NB4 (cell line): Measurements from ENCODE around the gene LRMDA.

Source experiments
- TF ChIP-seq, protein P1 (sequence below): IDR thresholded peaks from one replicate; pipeline ENCODE4 v1.5.1; 2012; ENCODE audit warnings: low read depth, low read length
- TF ChIP-seq, protein P2 (sequence below): IDR thresholded peaks from 2 replicates; pipeline ENCODE4 v1.6.1; 2011; ENCODE audit warnings: low read depth, low read length

DNA sequence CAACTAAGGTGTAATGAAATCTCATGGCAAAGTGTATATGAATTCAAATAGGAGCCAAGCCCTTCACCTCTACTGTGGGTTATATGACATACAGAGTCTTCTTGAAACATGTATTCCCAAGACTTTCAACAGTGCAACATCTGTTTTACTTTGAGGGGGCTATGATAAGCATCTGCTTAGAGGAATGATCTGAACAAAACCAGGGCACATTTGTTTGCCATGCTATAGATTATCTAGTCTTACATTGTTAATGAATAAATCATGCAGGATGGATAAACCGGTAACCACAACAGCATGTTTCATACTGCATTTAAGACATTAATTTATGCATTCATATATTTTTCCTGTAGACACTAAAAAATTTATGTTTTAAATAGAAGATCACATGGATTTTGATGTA lies 1021.9 kb downstream of the LRMDA start:
- TF ChIP-seq, protein P1, sequence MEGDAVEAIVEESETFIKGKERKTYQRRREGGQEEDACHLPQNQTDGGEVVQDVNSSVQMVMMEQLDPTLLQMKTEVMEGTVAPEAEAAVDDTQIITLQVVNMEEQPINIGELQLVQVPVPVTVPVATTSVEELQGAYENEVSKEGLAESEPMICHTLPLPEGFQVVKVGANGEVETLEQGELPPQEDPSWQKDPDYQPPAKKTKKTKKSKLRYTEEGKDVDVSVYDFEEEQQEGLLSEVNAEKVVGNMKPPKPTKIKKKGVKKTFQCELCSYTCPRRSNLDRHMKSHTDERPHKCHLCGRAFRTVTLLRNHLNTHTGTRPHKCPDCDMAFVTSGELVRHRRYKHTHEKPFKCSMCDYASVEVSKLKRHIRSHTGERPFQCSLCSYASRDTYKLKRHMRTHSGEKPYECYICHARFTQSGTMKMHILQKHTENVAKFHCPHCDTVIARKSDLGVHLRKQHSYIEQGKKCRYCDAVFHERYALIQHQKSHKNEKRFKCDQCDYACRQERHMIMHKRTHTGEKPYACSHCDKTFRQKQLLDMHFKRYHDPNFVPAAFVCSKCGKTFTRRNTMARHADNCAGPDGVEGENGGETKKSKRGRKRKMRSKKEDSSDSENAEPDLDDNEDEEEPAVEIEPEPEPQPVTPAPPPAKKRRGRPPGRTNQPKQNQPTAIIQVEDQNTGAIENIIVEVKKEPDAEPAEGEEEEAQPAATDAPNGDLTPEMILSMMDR = no peak
- TF ChIP-seq, protein P2, sequence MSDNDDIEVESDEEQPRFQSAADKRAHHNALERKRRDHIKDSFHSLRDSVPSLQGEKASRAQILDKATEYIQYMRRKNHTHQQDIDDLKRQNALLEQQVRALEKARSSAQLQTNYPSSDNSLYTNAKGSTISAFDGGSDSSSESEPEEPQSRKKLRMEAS = no peak
